HG03060 (cell line): ENCODE results near the gene PBRM1.

Source experiments
- ATAC-seq: cut with Tn5 transposase; IDR thresholded peaks from one replicate; pipeline ENCODE4 v1.9.1; 2021; ENCODE audit warnings: low read depth, moderate number of reproducible peaks; ENCODE audit not compliant: unreplicated experiment

PBRM1 gene

DNA sequence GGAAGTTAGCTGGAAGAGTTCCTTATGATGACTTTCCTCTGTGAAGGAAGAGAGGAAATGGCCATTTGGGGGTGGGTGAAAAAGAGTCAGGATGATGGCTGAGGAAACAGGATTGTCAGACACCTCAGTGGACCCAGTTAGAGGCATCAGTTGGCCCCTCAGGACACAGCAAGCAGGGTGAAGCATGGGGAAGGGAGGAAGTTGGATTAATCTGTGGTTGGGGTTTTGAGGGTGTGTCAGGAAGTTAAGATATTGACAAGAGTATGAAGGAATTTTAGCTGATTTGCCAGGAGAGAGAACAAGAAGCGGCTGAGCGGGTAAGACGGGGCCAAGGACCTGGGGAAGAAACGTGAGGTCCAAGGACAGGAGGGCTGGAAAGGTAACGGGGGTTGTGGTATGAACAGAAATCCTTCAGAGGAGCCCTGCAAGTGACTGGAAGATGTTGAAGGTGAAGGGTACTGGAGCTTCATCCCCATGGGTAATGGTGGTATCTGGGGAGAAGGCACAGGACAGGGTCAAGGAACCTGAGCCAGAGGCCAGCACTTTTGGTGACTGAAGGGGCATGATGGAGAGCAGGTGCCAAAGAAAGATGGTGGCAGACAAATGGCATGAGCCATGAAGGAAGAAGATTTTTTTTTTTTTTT, 146.6 kb downstream of the PBRM1 start:
- no peak for ATAC-seq

DNA sequence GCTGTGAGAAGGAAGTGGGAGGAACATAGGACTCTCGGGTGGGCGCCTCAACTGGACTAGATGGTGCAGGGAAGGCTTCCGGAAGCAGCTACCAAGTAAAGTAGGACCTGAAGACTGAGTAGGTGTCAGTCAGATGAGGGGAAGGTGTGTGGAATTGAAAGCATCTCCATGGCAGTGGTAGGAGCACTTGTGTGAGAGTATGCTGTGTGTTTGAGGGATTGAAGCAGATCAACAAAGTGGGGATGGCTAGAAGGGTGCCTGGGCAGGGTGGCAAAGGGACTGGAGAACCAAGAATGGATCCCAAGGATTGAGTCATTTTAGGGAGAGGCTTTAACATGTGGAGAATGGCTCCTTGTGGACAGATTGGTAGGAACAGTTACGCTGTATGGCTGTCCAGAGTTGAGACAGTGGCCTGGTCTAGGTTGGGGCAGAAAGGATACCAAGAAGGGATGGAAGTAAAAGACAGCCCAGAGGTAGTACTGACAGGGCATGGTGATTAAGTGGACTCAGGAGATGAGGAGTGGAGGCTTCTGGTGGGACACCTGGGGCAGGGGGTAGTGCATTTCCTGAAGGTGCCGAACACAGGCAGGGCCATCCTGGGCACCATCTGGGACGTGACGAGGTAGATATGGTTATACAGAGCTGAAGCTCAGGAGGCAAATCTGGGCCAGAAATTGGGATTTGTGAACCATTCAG, 147.8 kb downstream of the PBRM1 start:
- ATAC-seq = no peak

DNA sequence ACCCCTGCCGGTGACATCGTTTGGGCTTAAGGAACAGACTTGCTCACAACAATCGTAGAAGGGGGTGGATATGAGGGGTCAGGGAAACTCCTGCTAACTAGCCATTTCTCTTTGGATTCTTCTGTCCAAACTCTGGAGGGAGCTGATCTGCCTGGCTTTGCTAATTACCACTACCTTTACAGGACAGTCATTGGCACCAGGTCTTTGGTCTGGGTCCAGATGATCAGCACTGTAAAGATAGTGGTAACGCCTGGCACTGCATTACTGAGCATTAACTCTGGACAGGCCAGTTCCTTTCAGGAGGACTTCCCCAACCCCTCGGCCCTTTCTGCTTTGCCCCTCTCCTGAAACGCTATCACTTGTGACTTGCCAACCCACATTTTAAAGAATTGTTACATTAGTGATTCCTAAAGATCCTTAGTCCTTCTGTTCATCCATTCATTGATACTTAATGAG, 148.5 kb downstream of the PBRM1 start:
- ATAC-seq = no peak

GRCh38 chr3:52536369-52537164, 149.1 kb downstream of the PBRM1 start, which contains the start of gene UQCC5:
Gene UQCC5 (plus strand): TSS chr3:52536605. CDS start chr3:52536756, 151 bp downstream.
- peak; percentile 86 for ATAC-seq

DNA sequence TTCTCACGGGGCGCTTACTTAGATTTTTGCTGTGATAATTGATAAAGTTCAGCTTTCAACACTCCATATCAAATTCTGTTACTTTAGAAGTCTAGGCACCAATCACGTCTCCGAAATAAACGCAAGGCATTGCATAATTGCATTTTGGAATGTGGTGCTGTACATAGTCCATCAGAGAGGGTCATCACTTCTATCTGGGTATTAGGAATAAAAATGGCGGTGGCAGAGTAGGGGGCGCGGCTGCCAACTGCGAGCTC, 149.7 kb downstream of the PBRM1 start:
- no peak for ATAC-seq

DNA sequence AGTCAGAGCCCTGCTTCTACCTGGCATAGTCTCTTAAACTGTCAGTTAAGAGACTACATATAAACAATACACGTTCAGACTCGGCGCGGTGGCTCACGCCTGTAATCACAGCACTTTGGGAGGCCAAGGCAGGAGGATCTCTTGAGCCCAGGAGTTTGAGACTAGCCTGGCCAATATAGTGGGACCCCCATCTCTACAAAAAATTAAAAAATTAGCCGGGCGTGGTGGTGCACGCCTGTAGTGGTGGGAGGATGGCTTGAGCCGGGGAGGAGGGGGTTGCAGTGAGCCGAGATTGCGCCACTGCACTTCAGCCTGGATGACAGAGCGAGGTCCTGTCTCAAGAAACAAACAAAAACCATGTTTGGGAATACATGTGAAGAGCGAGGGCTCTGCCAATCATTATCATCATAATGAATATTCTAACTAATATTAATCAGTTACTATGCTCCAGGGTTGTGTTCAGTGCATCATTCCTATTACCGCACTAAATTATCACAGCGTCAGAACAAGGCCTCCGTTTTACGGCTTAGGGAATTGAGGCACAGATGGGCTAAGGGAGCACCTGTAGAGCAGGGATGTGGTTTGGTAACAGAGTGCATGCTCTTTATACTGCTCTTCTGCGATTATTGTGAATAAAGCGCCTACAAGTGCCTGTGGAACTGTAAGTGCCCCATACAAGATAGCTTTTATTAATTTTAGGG, 150.2 kb downstream of the PBRM1 start:
- no peak for ATAC-seq

DNA sequence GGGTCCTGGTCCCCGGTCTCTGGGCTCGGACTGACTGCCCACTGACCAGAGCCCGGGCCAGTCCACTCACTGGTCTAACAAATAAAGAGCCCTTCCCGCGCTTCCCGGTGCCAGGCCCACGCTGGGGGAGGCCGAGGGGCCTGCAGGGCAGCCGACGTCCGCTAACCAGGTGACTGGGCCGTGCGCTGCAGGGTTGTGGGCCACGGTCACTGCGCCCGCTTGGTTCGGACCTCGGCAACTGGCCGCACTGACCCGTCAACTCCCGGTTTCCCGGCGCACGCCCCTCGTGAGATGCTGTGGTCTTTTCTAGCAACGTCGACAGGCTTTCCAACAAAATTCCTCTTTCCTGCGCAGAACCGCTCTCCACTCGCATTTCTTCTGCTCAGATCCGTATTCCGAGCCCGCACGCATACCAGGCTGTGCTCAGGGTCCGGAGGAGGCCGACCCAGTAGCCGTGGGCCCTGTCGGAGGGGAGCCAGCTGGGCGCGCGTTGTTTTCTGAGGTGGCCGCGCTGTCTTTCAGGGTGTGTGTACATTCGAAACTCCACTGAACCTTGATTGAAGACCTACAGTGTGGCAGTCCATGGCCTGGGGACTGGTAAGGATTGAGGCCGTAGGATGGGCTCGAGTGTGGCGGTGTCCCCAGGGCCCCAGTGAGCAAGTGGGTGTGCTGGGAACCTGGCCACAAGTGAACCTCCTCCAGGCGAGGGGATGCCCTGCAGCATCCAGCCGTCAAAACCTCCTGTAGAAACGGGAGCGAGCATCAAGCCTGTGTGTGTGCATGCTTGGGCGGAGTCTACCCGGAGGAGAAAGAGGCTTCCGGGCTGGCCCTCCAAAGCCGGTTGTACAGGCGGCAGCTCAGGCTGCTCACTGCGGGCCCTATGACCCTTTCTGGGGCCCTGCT, 151.2 kb downstream of the PBRM1 start:
- ATAC-seq = no peak

- ATAC-seq = no peak
These were observed 152.0 kb downstream of the PBRM1 start, which contains the start of gene NT5DC2 for GRCh38 chr3:52533623-52534280. Gene NT5DC2 (minus strand): TSS chr3:52533857. CDS start chr3:52533737, 120 bp downstream.

GRCh38 chr3:52532838-52533622, 152.7 kb downstream of the PBRM1 start:
- ATAC-seq = no peak

- ATAC-seq = no peak
These were observed 153.2 kb downstream of the PBRM1 start for GRCh38 chr3:52532517-52532837.

DNA sequence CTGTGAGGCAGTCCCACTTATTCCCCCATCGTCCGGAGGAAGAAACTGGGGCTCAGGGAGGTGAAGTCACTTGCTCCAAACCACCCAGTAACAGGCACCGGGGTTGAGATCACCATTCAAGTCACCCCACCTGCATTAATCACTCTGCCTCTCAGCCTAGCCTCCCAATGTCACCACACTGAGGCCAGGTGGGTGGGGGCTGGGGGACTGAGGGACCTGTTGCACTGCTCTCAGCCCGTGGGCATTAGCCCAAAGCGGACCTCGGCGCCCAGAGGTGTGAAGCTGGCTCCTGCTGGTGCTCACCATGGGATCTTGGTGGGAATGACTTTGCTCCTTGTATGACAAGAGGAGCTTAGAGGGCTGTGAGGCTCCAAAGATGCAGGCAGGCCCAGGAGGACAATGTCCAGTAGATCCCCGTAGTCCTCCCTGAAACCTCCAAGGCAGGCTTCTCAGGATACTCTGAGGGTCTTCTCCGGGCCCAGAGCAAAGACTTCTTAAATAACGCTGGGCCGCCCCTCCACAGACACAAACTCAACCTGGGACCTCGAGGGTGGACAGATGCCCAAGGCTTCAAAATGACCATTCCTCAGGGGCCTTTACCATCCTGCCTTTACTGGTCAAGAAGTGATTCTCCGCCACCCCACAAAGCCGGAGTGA, 153.7 kb downstream of the PBRM1 start:
- ATAC-seq = no peak

GRCh38 chr3:52530918-52531826, 154.5 kb downstream of the PBRM1 start:
- no peak for ATAC-seq

- ATAC-seq = no peak
These were observed 156.1 kb downstream of the PBRM1 start for GRCh38 chr3:52529376-52530333.

- ATAC-seq = no peak
These were observed 156.9 kb downstream of the PBRM1 start for GRCh38 chr3:52528586-52529375.
